H1 (cell line): ENCODE measurements around the gene ABL2. TPM values are rescaled to one million over a fixed set of nuclear protein-coding genes. Genes with fewer than 3 reads are reported as not detected.

Experiments used
- ASH2L ChIP-seq: fragments of 200-600, 300-600 bp; sonication (generic); IDR thresholded peaks from one replicate; pipeline ENCODE4 v1.7.1; 2017; ENCODE audit warnings: low read length
- CHD2 ChIP-seq: IDR thresholded peaks from 2 replicates; pipeline ENCODE4 v1.6.1; 2012; ENCODE audit warnings: low read length, improper control_type of control experiment
- CTBP2 ChIP-seq: IDR thresholded peaks from 2 replicates; pipeline ENCODE4 v1.7.0; 2011; ENCODE audit warnings: borderline replicate concordance, mild to moderate bottlenecking, moderate library complexity, mixed read lengths, low read length; ENCODE audit not compliant: insufficient read depth, insufficient read length
- E2F6 ChIP-seq: IDR thresholded peaks from 2 replicates; pipeline ENCODE4 v1.6.1; 2012; ENCODE audit warnings: inconsistent platforms
- EGR1 ChIP-seq: IDR thresholded peaks from 2 replicates; pipeline ENCODE4 v1.6.1; 2011; ENCODE audit warnings: low read depth, low read length, borderline replicate concordance
- GABPA ChIP-seq: IDR thresholded peaks from 2 replicates; pipeline ENCODE4 v1.6.1; 2011; ENCODE audit warnings: mild to moderate bottlenecking, low read length, moderate library complexity, borderline replicate concordance; ENCODE audit not compliant: insufficient read depth
- HDAC2 ChIP-seq, 2 experiments: fragments of 300-600 bp in 1 of 2; sonication (generic) in 1 of 2; IDR thresholded peaks; 2 replicates each; pipeline ENCODE4 v1.6.1; 2011 to 2012; ENCODE audit warnings: low read depth in 2 of 2, low read length in 2 of 2, mild to moderate bottlenecking in 2 of 2, moderate library complexity in 2 of 2, borderline replicate concordance in 1 of 2, inconsistent platforms in 1 of 2
- KDM4A ChIP-seq: IDR thresholded peaks from one replicate; pipeline ENCODE4 v1.7.1; 2012; ENCODE audit warnings: low read depth, mild to moderate bottlenecking, moderate library complexity, low read length, inconsistent platforms; ENCODE audit not compliant: severe bottlenecking
- MAFK ChIP-seq: IDR thresholded peaks from 2 replicates; pipeline ENCODE4 v1.6.1; 2012; ENCODE audit warnings: low read depth, mild to moderate bottlenecking, improper control_type of control experiment, low read length
- PHF8 ChIP-seq: fragments of 200-600 bp; sonication (generic); conservative IDR thresholded peaks from 2 replicates; pipeline ENCODE4 v1.7.1; 2012; ENCODE audit warnings: low read depth, mild to moderate bottlenecking, inconsistent platforms, low read length, moderate library complexity
- POLR2A ChIP-seq, 2 experiments: IDR thresholded peaks; 1 replicate in 1 of 2; 2 replicates in 1 of 2; pipeline ENCODE4 v1.6.1; 2011; ENCODE audit warnings: low read depth in 2 of 2, low read length in 2 of 2, mild to moderate bottlenecking in 2 of 2; ENCODE audit errors: control extremely low read depth in 1 of 2
- POLR2AphosphoS5 ChIP-seq: IDR thresholded peaks from 2 replicates; pipeline ENCODE4 v1.6.1; 2011; ENCODE audit warnings: low read depth, low read length
- RFX5 ChIP-seq: IDR thresholded peaks from 2 replicates; pipeline ENCODE4 v1.6.1; 2011; ENCODE audit warnings: low read depth, low read length, improper control_type of control experiment, borderline replicate concordance
- SIX5 ChIP-seq: IDR thresholded peaks from 2 replicates; pipeline ENCODE4 v1.6.1; 2011; ENCODE audit warnings: mild to moderate bottlenecking, low read depth, low read length
- TCF12 ChIP-seq: IDR thresholded peaks from 2 replicates; pipeline ENCODE4 v1.6.1; 2011; ENCODE audit warnings: low read depth, mild to moderate bottlenecking, low read length
- polyA plus RNA-seq, 7 experiments: library from polyadenylated mRNA; depleted of rRNA in 3 of 7; stranded (reverse) in 5 of 7; unstranded in 2 of 7; fragments of >200 nt in 5 of 7; fragments of 200-250 nt in 2 of 7; gene quantifications; 1 replicate in 5 of 7; 2 replicates in 1 of 7; 4 replicates in 1 of 7; pipeline versions ENCODE4 v1.2.1 to v1.2.3, GENCODE V29; 2011 to 2013; ENCODE audit warnings: missing spikeins in 2 of 7, mixed read lengths in 2 of 7
- total RNA-seq: library from RNA; stranded (reverse); fragmentation: NEBNext Ultra II Directional; extraction: Animal tissue kit (Norgen Biotek cat#: 25700); gene quantifications from 2 replicates; pipeline ENCODE4 v1.2.1, GENCODE V29; 2021

Gene ABL2
- total and polyA plus RNA-seq, 2 of the 8 experiments (the other 6 are each of a cell fraction or from before 2014, with no cell fraction given): 4.5 to 19.1 TPM

GRCh38 chr1:179082333-179082998 is 147.0 kb downstream of the ABL2 start (continued):
- TF ChIP-seq CTBP2: no peak
- no peak for TF ChIP-seq ASH2L
- TF ChIP-seq RFX5: no peak
- TF ChIP-seq POLR2AphosphoS5: no peak
- TF ChIP-seq MAFK: no peak
- TF ChIP-seq EGR1: no peak
- TF ChIP-seq SIX5: no peak
- TF ChIP-seq E2F6: peak; percentile 59
- TF ChIP-seq HDAC2 (IDR thresholded peaks at IDR 0.05; ENCODE audit: borderline replicate concordance in 1 of 2, low read depth in 2 of 2, low read length in 2 of 2): 0 out of 4 replicates have a peak, but pooled peaks of 1 of the 2 experiments have one; percentile 65
- no peak for TF ChIP-seq GABPA
- TF ChIP-seq TCF12: no peak
- no peak for TF ChIP-seq PHF8
- TF ChIP-seq CHD2: no peak
- TF ChIP-seq POLR2A (IDR thresholded peaks at IDR 0.05; ENCODE audit: control extremely low read depth in 1 of 2, low read depth in 2 of 2, low read length in 2 of 2): 0 out of 3 replicates have a peak, but pooled peaks of 1 of the 2 experiments have one; percentile 17
- TF ChIP-seq KDM4A: peak; percentile 39
- TF ChIP-seq, all 59 proteins: peak for 7
